Measurements from ENCODE around the gene CHIC2. TPM values are rescaled to one million over a fixed set of nuclear protein-coding genes. Genes with fewer than 3 reads are reported as not detected.
"Not testable (repeated sequence)": the region's sequence is repeated elsewhere in the genome, so short reads cannot be mapped to it uniquely, and the experiment has no call there.

CHIC2 gene
- total RNA-seq, 2 donors from 2014 or later: 6.9 to 18.9 TPM

- Histone ChIP-seq H3K4me3 (no peak overlapping the region), H3K4me1 (peaks cover 29% of the 10 kb centered on the region), H3K9me3 (no peaks in the 10 kb centered on the region), H3K36me3 (replicated peaks in 1 of 2; ENCODE audit: insufficient read depth in 1 of 2, low read depth in 2 of 2) (peaks cover 0 to 6% of the 10 kb centered on the region in 2 donors), H3K27me3 (no peaks in the 10 kb centered on the region), H3K27ac (no peak overlapping the region)
- 2 to 12% methylated on average over 1 of the region's 1 CpG for WGBS, 2 donors
- no peak for ATAC-seq
- TF ChIP-seq CTCF (IDR thresholded peaks at IDR 0.05) (no peak), POLR2A (IDR thresholded peaks at IDR 0.05) (no peak)
- no peak for DNase-seq
- intact Hi-C loops (cut with DNase I): no loop called here
Measured at GRCh38 chr4:54050214-54050904, 14.0 kb downstream of the CHIC2 start.

GRCh38 chr4:54043630-54044029 is 20.8 kb downstream of the CHIC2 start:
- H3K4me1 ChIP-seq; intact Hi-C loops (cut with DNase I); H3K9me3 ChIP-seq; H3K4me3 ChIP-seq; DNase-seq; H3K36me3 ChIP-seq (replicated peaks in 1 of 2; ENCODE audit: insufficient read depth in 1 of 2, low read depth in 2 of 2); H3K27me3 ChIP-seq; ATAC-seq; H3K27ac ChIP-seq: not testable (repeated sequence)
- 90 to 91% methylated on average over 3 to 4 of the region's 4 CpGs for WGBS, 2 donors

DNA sequence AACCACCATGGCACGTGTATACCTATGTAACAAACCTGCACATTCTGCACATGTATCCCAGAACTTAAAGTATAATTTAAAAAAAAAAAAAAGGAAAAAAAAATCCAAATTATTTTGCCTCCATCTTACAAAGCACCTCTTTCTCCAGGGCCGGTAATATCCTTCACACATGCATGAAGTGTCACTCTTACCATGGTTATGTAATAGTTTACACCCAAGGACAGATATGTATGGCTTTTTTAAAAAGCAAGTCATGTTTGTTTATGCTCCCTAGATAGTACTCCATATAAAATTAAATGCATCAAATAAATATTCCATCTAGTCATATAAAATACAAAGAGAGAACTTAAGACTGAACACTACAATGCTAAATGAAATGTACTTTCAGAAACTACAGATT is 22.5 kb downstream of the CHIC2 start:
- intact Hi-C loops (cut with DNase I): no loop called here
- no peak for ATAC-seq

GRCh38 chr4:54041100-54041499 is 23.3 kb downstream of the CHIC2 start:
- TF ChIP-seq POLR2A (IDR thresholded peaks at IDR 0.05) (no peak), CTCF (IDR thresholded peaks at IDR 0.05) (no peak)
- no peaks in the 10 kb centered on the region for H3K27me3 ChIP-seq
- intact Hi-C loops (cut with DNase I): no loop called here
- WGBS, 2 donors: 95 to 99% methylated on average over 4 of the region's 4 CpGs
- H3K4me3 ChIP-seq: no peak overlapping the region
- H3K36me3 ChIP-seq (replicated peaks in 1 of 2; ENCODE audit: insufficient read depth in 1 of 2, low read depth in 2 of 2): no peaks in the 10 kb centered on the region
- H3K9me3 ChIP-seq: no peaks in the 10 kb centered on the region
- no peak overlapping the region for H3K27ac ChIP-seq
- no peaks in the 10 kb centered on the region for H3K4me1 ChIP-seq
- no peak for ATAC-seq
- no peak for DNase-seq

More for the DNA sequence above, 22.5 kb downstream of the CHIC2 start:
- no peaks in the 10 kb centered on the region for H3K9me3 ChIP-seq
- no peaks in the 10 kb centered on the region for H3K27me3 ChIP-seq
- no peaks in the 10 kb centered on the region for H3K36me3 ChIP-seq (replicated peaks in 1 of 2; ENCODE audit: insufficient read depth in 1 of 2, low read depth in 2 of 2)
- 62 to 68% methylated on average over 2 of the region's 2 CpGs for WGBS, 2 donors
- TF ChIP-seq POLR2A (IDR thresholded peaks at IDR 0.05): no peak
- TF ChIP-seq CTCF (IDR thresholded peaks at IDR 0.05): no peak
- H3K27ac ChIP-seq: no peak overlapping the region
- H3K4me3 ChIP-seq: no peak overlapping the region
- no peaks in the 10 kb centered on the region for H3K4me1 ChIP-seq
- DNase-seq: no peak

DNA sequence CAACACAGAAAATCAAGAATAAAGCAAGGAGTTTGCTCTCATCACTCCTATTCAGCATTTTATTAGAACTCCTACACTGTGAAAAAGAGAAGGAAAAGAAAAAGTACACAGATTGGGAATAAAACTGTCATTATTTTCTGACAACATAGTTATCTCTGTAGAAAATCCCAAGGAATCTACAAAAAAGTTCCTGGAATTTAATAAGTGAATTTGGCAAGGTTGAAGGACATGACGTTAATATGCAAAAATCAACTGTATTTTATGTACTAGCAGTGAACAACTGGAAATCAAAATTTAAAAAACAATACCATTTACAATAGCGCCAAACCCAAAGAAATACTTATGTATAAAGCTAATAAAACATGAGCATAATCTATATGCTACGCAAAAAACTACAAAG is 26.3 kb downstream of the CHIC2 start:
- TF ChIP-seq POLR2A (IDR thresholded peaks at IDR 0.05): no peak
- no peak for TF ChIP-seq CTCF (IDR thresholded peaks at IDR 0.05)
- intact Hi-C loops (cut with DNase I): no loop called here
- H3K4me3 ChIP-seq: no peak overlapping the region
- H3K4me1 ChIP-seq: no peaks in the 10 kb centered on the region
- H3K27me3 ChIP-seq: no peaks in the 10 kb centered on the region
- no peak overlapping the region for H3K27ac ChIP-seq
- no peaks in the 10 kb centered on the region for H3K9me3 ChIP-seq
- no peak for DNase-seq
- WGBS, 2 donors: 86 to 93% methylated on average over 3 of the region's 3 CpGs
- ATAC-seq: no peak
- H3K36me3 ChIP-seq (replicated peaks in 1 of 2; ENCODE audit: insufficient read depth in 1 of 2, low read depth in 2 of 2): no peaks in the 10 kb centered on the region

All from body of pancreas (tissue), 4 donors.